GM12872 (cell line): ENCODE data around the gene TBCK.

ENCODE experiments used
- CTCF ChIP-seq: IDR thresholded peaks from 3 replicates; pipeline ENCODE4 v1.5.1; 2011; ENCODE audit warnings: low read depth, mild to moderate bottlenecking, low read length, moderate library complexity; ENCODE audit not compliant: insufficient read depth

Gene TBCK

DNA sequence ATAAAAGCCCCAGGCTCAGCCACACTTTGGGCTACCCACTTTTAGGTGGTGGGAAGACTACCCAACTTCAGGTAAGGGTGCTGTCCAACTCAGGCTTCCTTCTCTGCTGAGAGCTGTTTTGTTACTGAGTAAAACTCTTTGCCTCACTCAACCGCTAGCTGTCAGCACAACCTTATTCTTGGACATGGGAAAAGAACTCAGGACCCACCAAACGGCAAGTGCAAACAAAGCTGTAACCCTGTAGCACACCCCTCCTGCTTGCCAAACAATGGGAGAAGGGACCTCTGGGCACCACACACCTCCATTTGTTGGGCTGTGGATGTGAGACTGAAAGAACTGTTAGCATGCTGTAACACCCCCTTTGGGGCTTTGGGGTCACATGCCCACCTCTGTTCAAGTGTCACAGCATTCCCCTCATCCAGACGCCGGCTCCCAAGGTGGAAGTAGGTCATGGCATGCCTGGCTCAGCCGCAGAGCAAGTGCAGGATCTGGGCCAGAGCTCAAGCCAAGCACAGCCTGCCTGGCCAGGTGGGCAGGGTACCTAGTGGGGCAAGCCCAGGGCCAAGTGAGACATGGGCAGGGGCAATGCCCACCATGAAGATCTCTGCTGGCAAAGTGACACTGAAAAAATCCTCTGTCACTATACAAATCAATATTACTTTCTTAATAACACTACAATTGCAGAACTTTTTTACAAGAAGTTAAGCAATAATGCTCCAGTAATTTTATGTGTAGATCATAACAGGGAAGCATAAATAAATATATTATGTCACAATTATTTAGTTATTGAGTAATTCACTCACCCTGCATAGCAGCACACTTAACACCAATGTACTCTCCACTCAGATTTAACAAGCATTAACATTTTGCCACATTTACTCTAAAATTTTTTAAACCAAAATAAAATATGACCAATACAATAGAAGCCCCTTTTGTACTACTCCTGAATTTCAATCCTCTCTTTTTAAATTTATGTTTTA, 107.2 kb downstream of the TBCK start:
- no peak for TF ChIP-seq CTCF

GRCh38 chr4:106201373-106201772, 114.6 kb downstream of the TBCK start:
- 0 out of 3 replicates have a peak, but pooled peaks have one; percentile 4 for TF ChIP-seq CTCF

DNA sequence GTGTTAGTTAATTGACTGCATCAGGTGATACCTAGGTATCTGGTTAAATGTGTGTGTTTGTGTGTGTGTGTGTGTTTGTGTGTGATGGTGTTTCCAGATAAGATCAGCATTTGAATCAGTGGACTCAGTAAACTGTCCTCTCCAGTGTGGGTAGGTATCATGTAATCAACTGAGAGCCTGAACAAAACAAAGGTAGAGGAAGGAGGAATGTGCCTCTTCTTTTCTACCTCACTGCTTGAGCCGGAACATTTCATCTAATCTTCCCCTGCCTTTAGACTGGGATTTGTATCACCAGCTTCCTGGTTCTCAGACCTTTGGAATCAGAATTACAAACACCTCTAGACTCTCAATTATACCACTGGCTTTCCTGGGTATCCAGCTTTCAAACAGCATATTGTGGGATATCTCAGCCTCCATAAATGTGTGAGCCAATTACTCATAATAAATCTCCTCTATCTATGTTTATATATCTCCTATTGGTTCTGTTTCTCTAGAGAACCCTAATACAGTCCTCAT, 120.5 kb downstream of the TBCK start:
- no peak for TF ChIP-seq CTCF

DNA sequence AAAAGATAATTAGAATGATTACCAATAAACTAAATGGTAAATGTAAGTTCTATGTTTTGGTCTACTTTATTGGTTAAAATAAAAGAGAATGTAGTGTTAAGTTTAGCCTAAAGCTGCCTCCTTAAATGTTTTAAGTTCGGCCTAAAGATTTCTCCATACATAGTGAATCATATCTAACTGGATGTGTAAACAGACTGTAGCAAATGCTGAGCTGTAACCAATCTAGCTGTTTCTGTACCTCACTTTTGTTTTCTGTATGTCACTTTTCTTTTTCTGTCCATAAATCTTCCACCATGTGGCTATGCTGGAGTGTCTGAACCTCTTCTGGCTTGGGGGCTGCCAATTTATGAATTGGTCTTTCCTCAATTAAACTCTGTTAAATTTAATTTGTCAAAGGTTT, 121.2 kb downstream of the TBCK start:
- no peak for TF ChIP-seq CTCF

- TF ChIP-seq CTCF, result no peak
Measured at GRCh38 chr4:106192131-106192530, 123.9 kb downstream of the TBCK start.

DNA sequence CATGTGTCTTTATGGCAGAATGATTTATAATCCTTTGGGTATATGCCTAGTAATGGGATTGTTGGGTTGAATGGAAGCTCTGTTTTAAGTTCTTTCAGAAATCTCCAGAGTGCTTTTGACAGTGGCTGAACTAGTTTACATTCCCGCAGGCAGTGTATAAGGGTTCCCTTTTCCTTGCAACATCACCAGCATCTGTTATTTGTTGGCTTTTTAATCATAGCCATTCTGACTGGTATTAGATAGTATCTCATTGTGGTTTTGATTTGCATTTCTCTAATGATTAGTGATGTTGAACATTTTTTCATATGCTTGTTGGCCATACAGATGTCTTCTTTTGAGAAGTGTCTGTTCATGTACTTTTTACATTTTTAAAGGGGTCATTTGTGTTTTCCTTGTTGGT, 129.8 kb downstream of the TBCK start:
- no peak for TF ChIP-seq CTCF

- no peak for TF ChIP-seq CTCF
Measured at GRCh38 chr4:106183551-106183950, 132.5 kb downstream of the TBCK start.
